ENCODE measurements around the gene ZNF688.
"Not testable (repeated sequence)": the region's sequence is repeated elsewhere in the genome, so short reads cannot be mapped to it uniquely, and the experiment has no call there.

ZNF688 gene

DNA sequence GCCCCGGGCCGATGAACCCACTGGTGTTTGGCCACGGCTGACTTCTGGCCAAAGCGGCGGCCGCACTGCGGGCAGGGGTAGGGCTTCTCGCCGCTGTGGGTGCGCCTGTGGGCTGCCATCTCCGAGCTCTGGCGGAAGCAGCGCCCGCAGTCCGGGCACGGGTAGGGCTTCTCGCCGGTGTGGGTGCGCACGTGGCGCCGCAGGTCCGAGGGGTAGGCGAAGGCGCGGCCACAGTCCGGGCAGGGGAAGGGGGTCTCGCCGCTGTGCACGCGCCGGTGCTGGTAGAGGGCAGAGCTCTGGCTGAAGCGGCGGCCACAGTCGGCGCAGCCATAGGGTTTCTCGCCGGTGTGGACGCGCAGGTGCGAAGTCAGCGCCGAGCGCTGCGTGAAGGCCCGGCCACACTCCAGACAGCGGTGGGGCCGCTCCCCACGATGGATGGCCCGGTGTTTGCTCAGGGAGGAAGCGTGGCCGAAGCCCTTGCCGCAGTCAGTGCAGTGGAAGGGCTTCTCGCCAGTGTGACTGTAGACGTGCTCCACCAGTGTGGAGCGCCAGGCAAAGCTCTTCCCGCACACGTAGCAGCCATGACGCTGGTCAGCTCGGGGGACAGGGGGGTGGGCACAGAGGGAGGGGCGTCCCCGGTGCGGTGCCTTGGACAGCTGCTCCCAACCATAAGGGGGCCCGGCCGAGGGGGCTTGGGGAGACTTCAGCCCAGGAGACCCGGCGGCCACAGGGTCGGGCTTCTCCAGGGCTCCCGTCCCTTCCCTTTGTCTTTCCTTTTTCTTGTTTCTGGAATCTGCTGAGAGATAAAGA, 16.0 kb downstream of the ZNF688 start:
- DNase-seq = no peak

DNA sequence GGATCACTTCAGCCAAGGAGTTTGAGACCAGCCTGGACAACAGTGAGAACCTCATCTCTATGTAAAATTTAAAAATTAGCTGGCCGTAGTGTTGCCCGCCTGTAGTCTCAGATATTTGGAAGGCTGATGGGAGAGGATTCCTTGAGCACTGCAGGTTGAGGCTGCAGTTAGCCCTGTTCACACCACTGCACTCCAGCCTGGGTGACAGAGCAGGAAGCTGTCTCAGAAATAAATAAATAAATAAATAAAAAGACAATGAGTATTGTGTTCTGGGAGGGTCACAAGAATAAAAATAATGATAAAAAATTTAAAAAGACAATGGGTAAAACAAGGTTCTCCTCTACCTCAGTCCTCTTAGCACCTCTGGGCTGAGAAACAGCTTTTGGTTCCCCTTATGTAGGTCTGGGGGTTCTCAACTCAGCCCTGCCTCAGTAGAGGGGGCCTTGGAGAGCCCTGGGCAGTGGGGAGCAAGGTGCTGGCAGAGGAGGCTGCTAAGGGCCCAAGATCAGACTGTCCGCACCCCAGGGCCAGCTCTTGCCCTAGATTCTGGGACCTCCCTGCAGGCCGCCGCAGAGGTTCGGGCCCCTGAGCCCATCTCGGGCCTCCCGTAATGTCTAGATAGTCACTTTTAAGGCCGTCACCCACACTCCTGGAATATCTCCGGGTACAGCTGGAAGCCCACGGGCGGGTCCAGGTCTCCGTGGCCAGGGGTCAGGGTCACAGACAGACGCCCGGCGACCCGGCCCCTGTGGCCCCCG, 16.8 kb downstream of the ZNF688 start:
- no peak for DNase-seq

- no peak for DNase-seq
Measured at GRCh38 chr16:30553393-30553899, 18.1 kb downstream of the ZNF688 start.

DNA sequence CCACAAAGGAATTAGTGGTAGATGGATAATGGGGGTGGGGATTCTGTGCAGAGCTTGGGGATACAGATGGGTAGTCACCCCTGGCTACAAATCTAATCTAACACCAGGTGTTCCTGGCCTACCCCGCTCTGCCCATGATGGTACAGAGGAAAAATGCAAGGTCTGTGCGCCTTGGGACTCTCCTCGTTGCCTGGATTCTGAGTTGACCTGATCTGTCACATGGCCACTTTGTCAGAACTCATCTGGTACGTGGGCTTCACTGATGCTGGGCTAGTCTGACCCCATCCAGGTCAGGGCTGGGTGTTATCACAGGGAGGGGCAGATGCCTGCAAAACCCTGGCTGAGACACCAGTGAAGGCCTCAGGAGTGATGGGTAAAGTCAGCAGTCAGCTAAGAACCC, 18.6 kb downstream of the ZNF688 start:
- DNase-seq = no peak

- peak; percentile 64 for DNase-seq
Measured at GRCh38 chr16:30551781-30552180, 19.7 kb downstream of the ZNF688 start.

DNA sequence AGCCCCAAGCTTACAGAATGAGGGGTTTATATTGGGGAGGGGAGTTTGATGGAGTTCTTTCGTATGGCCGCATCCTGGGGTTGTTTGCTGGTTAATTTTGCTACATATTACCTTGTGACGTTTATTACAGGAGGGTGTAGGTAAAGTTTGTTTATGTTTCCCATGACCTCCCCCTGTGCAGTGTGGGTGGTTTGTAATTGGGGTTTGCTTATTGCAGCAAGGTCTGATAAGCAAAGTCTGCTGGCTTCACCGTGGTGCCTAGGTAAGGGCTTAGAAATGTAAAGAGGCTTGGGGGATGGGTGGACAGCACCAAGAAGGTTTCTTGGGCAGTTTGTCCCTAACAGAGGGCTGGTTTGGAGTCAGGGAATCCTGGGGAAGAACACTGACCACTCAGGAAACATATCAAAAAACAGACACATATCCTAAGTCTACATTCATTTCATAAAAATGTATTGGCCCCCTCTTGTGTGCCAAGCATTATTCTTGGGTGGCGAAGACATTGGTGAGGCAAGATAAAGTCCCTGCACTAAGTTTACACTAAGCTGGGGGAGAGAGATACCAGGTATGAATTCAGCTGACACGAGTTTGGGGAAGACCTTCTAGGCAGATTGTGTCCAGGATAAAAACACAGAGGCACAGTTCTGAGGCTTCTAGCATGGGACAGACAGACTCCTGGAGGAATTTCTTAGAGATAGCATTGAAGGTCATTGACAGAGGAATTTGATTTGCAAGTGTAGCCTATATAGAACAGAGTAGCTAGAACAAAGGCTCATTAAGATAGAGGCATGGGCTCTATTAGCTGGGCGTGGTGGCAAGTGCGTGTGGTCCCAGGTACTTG, 22.9 kb downstream of the ZNF688 start:
- DNase-seq = no peak

- no peak for DNase-seq
Measured at GRCh38 chr16:30546115-30546514, 25.4 kb downstream of the ZNF688 start.

GRCh38 chr16:30543067-30543466, 28.4 kb downstream of the ZNF688 start:
- DNase-seq = no peak

GRCh38 chr16:30541502-30542329, 29.8 kb downstream of the ZNF688 start:
- no peak for DNase-seq

GRCh38 chr16:30540916-30541464, 30.5 kb downstream of the ZNF688 start:
- not testable (repeated sequence) for DNase-seq

- not testable (repeated sequence) for DNase-seq
Measured at GRCh38 chr16:30539986-30540526, 31.5 kb downstream of the ZNF688 start.

DNA sequence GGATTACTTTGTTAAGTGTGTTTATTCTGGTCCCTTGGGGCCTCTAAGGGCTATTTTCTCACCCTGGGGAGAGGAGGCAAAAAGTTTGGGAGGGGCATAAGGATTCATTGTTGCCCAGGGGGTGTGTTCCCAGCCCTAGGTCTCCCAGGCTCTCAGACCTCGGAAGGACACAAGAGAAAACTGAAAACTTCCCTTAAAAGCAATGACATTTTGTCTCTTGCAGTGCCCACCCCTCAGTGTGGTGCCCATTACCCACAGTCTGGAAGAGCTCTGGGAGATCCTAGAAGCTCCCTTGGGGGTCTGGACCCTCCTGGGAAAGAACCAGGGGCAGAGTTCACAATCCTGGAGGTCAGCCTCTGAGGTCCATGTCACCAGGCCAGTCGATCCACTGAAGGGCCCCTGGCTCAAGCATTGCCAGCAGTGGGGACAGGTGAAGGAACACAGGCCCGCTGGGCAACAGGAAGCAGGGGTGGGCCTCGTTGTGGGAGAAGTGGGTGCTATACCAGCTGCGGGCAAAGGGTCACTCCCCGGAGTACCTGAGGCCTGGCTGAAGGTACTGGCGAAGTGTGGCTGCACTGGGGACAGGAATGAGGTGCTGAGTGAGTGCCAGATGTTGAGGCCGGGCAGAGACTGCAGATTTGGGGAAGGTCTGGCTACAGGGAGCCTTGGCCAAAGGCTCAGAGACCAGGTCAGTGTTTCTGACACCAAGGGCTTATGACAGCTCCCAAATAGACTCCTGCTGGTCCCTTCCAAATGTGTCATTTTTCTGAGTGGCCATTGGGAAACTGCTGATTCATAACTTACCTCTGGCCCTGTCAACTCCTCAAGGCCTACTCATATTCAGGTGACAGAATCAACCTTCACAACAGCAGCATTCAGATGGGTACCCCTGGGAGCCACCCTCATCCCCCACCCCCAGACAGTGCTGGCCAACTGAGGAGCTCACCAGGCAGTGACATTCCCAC, 32.2 kb downstream of the ZNF688 start:
- DNase-seq = no peak

GRCh38 chr16:30536391-30537024, 35.0 kb downstream of the ZNF688 start:
- DNase-seq = not testable (repeated sequence)

DNA sequence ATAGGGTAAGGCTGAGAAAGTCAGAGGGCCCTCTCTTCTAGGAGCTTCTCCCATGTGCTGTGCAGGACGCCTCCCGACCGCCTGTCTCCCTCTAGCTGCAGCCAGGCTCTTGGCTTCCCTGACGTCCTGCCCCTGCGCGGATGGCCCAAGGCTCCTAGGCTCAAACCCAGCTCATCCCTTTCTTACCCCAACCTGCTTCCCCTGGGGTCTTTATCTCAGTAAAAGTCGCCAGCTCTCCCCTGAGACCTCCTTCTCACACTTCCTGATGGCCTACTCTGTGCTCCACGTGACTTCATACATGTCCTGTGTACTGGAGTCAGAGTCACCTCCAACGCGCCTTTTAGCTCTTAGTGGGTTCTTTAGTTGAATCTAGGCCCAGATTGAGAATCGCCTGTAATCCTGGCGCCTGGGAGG, 35.7 kb downstream of the ZNF688 start:
- DNase-seq = peak; percentile 68

- DNase-seq = no peak
Measured at GRCh38 chr16:30535106-30535776, 36.3 kb downstream of the ZNF688 start.

DNA sequence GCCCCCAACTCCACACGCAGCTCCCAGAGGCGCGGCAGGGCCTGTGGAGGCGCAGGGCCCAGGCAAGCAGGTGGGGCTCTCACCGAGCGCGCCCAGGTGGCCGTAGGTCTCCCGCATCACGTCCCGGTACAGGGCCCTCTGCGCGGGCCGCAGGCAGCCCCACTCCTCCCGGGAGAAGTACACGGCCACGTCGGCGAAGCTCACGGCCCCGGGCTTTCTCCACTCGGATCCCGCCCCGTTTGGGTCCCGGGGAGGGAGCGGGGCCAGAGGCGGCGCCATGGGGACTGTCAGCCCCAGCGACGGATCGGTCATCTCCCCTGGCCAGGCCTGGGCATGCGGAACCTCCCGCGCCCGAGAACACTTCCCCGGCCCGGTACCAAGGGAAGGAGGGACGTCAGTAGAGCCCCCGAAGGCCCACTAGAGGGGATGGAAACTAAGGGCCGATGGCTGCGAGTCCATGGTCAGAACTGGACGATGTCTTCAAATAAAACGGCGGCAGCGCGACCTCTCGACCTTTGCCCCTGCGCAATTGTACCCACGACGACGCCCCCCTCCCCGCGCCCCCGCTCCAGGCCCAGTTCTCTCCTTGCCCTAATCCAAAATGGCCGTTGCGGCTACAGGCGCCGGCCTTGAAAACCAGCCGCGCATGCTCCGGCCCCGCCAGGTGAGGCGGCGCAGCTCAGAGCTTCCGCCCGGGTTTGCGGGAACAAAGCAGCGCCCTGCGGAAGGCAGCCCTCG, 37.0 kb downstream of the ZNF688 start, which contains the start of gene ZNF747:
ZNF747 (minus strand) TSS at position 491 of the 738 bp plus-strand sequence; CDS start at position 312, 179 bp downstream.
- DNase-seq = peak; percentile 93

- no peak for DNase-seq
Measured at GRCh38 chr16:30533748-30534367, 37.7 kb downstream of the ZNF688 start.

DNA sequence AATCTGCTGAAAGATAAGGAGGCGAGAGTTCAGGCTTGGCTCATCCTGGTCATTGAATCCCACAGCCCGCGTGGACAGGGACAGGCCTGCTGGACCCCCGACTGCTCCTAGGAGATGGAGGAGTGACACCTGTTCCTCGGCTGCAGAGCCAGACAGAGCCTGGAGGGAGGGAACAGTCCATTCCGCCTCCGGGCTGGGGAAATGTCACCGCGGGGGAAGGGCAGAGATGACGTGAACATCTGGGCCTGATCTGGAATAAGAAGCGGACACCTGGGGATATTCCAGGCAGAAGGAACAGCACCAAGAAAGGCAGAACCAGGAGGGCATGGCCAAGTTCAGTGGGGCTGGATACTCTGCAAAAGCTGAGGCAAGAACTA, 38.4 kb downstream of the ZNF688 start:
- DNase-seq = no peak

Data from activated T-cell treated with anti-CD3 and anti-CD28 coated beads, Interleukin-2, amount 50 U/mL, for 1 hour (primary cell).